Neural crest cell (in vitro differentiated cells): ENCODE results near the gene CD3G. TPM values are rescaled to one million over a fixed set of nuclear protein-coding genes. Genes with fewer than 3 reads are reported as not detected.
A peak's percentile ranks its signal among the peaks of the same experiment; 100 is the strongest.
"Not testable (repeated sequence)": the region's sequence is repeated elsewhere in the genome, so short reads cannot be mapped to it uniquely, and the experiment has no call there.

Source experiments
- DNase-seq: peaks from one replicate; pipeline ENCODE4 v3.0.0; 2021; ENCODE audit warnings: low read depth, mixed read lengths, low spot score
- H3K27ac Mint-ChIP-seq: one replicate; pipeline ENCODE4 v1.8.0; 2021; ENCODE audit warnings: mild to moderate bottlenecking, mixed read lengths; ENCODE audit not compliant: unreplicated experiment
- H3K27me3 Mint-ChIP-seq: 2 replicates; pipeline ENCODE4 v1.8.0; 2021; ENCODE audit warnings: low read depth, mild to moderate bottlenecking, mixed read lengths
- H3K36me3 Mint-ChIP-seq: 2 replicates; pipeline ENCODE4 v1.8.0; 2021; ENCODE audit warnings: low read depth, mild to moderate bottlenecking, mixed read lengths
- H3K4me1 Mint-ChIP-seq: 2 replicates; pipeline ENCODE4 v1.8.0; 2021; ENCODE audit warnings: mixed read lengths
- H3K4me3 Mint-ChIP-seq: one replicate; pipeline ENCODE4 v1.8.0; 2021; ENCODE audit warnings: mild to moderate bottlenecking, mixed read lengths
- H3K9me3 Mint-ChIP-seq: 2 replicates; pipeline ENCODE4 v1.8.0; 2021; ENCODE audit warnings: mixed read lengths
- CTCF ChIP-seq: fragments of 200-600 bp; sonication (generic); conservative IDR thresholded peaks from 2 replicates; pipeline ENCODE4 v1.5.0; 2021; ENCODE audit warnings: antibody characterized with exemption, mild to moderate bottlenecking
- total RNA-seq: library from RNA; stranded (reverse); gene quantifications from 2 replicates; pipeline ENCODE4 v1.2.1, GENCODE V29; 2021

The CD3G gene
- total RNA-seq, 1 donor from 2014 or later = not detected

GRCh38 chr11:118397448-118397847, 53.3 kb downstream of the CD3G start:
- Mint-ChIP-seq H3K27me3 (no peaks in the 10 kb centered on the region), H3K36me3 (no peaks in the 10 kb centered on the region), H3K27ac (no peak overlapping the region), H3K4me1 (peaks cover 15% of the 10 kb centered on the region), H3K9me3 (no peaks in the 10 kb centered on the region), H3K4me3 (peak overlapping the region; percentile 31)
- no peak for TF ChIP-seq CTCF
- DNase-seq = no peak

- Mint-ChIP-seq H3K27ac (no peak overlapping the region), H3K27me3 (no peaks in the 10 kb centered on the region), H3K4me3 (peak overlapping the region; percentile 96), H3K9me3 (no peaks in the 10 kb centered on the region), H3K36me3 (no peaks in the 10 kb centered on the region), H3K4me1 (peaks cover 21% of the 10 kb centered on the region)
- DNase-seq = no peak
- no peak for TF ChIP-seq CTCF
Measured at GRCh38 chr11:118398791-118399559, 54.8 kb downstream of the CD3G start.

GRCh38 chr11:118401151-118401879, 57.2 kb downstream of the CD3G start, which contains the start of gene ATP5MG:
Gene ATP5MG (plus strand): TSS chr11:118401606. CDS start chr11:118401666, 60 bp downstream.
- Mint-ChIP-seq H3K27ac (peak within 1 kb of the TSS; percentile 100), H3K27me3 (no peaks in the 10 kb centered on the region), H3K4me1 (peaks cover 25% of the 10 kb centered on the region), H3K9me3 (no peaks in the 10 kb centered on the region), H3K36me3 (no peaks in the 10 kb centered on the region), H3K4me3 (peak within 1 kb of the TSS; percentile 96)
- TF ChIP-seq CTCF = peak; percentile 33
- peak; percentile 91 for DNase-seq

- Mint-ChIP-seq H3K36me3 (peaks cover 4% of the 10 kb centered on the region), H3K4me1 (peaks cover 25% of the 10 kb centered on the region), H3K27me3 (no peaks in the 10 kb centered on the region), H3K4me3 (peak overlapping the region; percentile 96), H3K9me3 (no peaks in the 10 kb centered on the region), H3K27ac (peak overlapping the region; percentile 100)
- no peak for DNase-seq
- TF ChIP-seq CTCF = no peak
Measured at GRCh38 chr11:118401880-118402590, 57.9 kb downstream of the CD3G start.

- not testable (repeated sequence) for DNase-seq, H3K27me3 Mint-ChIP-seq, H3K36me3 Mint-ChIP-seq, H3K9me3 Mint-ChIP-seq
- Mint-ChIP-seq H3K4me3 (peak overlapping the region; percentile 96), H3K27ac (peak overlapping the region; percentile 44), H3K4me1 (peaks cover 25% of the 10 kb centered on the region)
Measured at GRCh38 chr11:118402594-118402993, 58.5 kb downstream of the CD3G start.

Other genes starting within 250 kb of the CD3G start
- 2.0 and 2.4 TPM in 2 replicates for gene SCN4B, start 191.5 kb upstream of the CD3G start, total RNA-seq
- 0.40 and 0.43 TPM in 2 replicates for gene SCN2B, start 167.7 kb upstream of the CD3G start, total RNA-seq
- gene JAML, start 119.3 kb upstream of the CD3G start, total RNA-seq = not detected in 2 replicates
- 0.35 and 0.43 TPM in 2 replicates for gene MPZL3, start 92.0 kb upstream of the CD3G start, total RNA-seq
- not detected in 2 replicates for gene MPZL2, start 80.0 kb upstream of the CD3G start, total RNA-seq
- not detected in 2 replicates for gene CD3E, start 39.6 kb upstream of the CD3G start, total RNA-seq
- gene CD3D, start 1.6 kb upstream of the CD3G start, total RNA-seq = not detected in 2 replicates
- gene UBE4A, start 15.3 kb downstream of the CD3G start, total RNA-seq = 35.1 and 35.9 TPM in 2 replicates
- 227 and 233 TPM in 2 replicates for gene ATP5MG, start 57.3 kb downstream of the CD3G start, total RNA-seq
- gene KMT2A, start 92.1 kb downstream of the CD3G start, total RNA-seq = 78.8 and 86.3 TPM in 2 replicates
- gene TTC36, start 183.1 kb downstream of the CD3G start, total RNA-seq = 1.1 and 1.2 TPM in 2 replicates
- gene TMEM25, start 186.8 kb downstream of the CD3G start, total RNA-seq = 27.6 and 28.6 TPM in 2 replicates
- 24.2 and 24.4 TPM in 2 replicates for gene IFT46, start 221.6 kb downstream of the CD3G start, total RNA-seq
- 122 and 128 TPM in 2 replicates for gene ARCN1, start 228.1 kb downstream of the CD3G start, total RNA-seq